Activated CD8-positive, alpha-beta memory T cell treated with anti-CD3 and anti-CD28 coated beads, Interleukin-2, amount 50 U/mL, for 24 hours (primary cell): ENCODE results near the gene CD109.
"Not testable (repeated sequence)": the region's sequence is repeated elsewhere in the genome, so short reads cannot be mapped to it uniquely, and the experiment has no call there.

Source experiments
- DNase-seq: peaks from one replicate; pipeline ENCODE4 v3.0.0-alpha.2; 2020; ENCODE audit errors: extremely low read depth

Gene CD109

DNA sequence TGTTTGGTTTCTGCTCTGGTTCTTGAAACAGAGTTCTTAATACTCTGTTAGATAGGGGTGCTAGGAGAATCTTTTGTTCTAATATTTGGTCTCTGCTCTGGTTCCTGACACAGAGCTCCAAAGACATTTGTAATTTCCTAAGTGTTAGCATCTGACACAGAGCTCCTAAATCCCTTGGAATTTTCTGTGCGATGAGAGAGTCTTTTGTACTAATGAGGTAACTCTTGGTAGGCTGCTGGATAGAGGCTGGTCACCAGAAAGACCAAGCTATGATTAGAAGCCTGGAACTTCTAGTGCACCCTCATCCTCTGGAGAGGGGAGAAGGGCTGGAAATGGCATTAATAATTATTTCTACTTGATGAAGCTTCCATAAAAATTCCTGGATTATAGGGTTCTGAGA lies 7.7 kb upstream of the CD109 start:
- no peak for DNase-seq

DNA sequence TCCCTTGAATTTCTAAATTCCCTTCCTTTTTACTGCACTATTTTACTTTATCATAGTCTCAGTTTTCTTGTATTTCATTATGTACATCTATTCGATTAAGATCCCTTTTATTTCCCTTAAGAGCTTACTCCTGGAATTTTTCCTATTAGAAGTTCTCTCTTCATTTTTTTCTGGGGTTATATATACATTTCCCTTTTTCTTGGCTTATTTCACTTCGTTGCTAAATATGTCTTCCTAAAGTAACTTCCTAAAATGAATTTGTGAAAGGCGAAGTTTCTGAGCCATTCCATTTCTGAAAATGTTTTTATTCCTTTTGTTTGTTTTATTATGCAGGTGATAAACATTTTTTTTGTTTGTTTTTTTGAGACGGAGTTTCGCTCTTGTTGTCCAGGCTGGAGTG lies 5.9 kb upstream of the CD109 start:
- DNase-seq, result no peak

DNA sequence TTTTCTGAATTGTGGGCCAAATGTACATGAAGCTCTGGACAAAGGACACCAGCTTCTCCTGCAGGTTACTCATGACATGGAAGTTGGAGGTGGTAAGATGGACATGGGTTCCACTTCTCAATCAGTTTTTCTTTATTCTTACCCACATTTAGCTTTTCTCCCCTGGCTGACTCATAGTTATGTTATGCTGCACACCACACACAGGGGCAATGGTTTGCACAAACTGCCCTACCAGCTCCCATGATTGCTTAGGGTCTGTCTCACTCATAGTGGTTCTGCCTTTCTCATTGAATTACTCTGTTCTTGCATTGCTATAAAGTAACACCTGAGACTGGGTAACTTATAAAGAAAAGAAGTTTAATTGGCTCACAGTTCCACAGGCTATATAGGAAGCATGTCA lies 4.5 kb upstream of the CD109 start:
- DNase-seq, result no peak

DNA sequence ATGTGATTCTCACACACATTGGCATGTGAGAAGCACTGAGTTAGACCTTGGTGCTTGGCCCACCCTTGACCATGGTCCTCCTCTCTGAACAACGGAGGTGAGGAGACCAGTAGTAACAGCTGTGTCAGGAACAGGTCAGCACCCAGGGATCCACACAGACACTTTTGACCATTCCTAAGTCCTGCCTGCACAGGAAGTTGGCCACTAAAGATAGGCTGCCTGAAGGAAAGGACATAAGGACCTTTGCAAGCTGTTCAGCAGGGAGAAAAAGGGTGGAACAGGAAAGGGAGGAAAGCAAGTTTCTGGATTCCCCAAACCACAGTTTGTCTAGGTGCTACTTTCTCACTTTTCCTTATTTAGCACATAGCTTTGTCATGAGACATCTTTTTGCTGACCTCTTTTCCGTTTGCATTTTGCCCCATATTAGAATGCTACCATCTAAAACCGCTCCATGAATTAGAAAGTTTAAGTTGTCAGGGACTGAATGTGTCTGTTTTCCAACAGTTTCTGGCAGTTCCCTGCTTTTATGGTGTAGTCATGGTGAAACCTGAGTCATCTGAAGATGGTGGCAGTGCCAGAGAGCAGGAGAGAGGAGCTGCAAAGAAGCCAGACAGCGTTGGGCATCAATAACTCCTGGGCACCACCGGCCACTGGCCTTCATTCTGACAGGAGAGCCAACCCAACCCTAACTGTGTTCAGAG lies 1.1 kb upstream of the CD109 start:
- DNase-seq, result no peak

DNA sequence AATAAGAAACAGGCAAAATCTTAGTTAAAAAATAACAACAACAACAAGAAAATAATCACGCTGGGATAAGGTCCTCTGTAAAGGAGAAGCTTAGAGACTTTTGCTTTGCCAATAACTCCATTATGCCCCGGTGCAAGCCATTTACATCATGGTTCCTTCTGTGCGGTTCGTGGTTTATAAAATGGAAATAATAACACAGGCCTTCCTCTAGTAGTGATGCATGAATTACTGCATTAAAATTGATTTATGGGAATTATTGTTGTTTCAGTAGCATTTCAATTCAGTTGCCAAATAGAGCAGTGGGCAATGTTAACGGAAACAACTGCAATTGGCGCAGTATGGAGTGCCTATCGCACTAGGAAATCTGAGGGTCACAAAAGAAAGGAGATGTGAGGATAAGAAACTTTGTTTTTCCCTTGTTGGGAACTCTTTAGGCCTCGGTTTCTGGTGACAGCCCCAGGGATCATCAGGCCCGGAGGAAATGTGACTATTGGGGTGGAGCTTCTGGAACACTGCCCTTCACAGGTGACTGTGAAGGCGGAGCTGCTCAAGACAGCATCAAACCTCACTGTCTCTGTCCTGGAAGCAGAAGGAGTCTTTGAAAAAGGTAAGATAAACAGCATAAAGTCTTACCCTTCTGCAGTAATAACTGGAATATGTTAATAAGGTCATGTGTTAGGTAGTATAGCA lies 1.1 kb downstream of the CD109 start:
- no peak for DNase-seq

DNA sequence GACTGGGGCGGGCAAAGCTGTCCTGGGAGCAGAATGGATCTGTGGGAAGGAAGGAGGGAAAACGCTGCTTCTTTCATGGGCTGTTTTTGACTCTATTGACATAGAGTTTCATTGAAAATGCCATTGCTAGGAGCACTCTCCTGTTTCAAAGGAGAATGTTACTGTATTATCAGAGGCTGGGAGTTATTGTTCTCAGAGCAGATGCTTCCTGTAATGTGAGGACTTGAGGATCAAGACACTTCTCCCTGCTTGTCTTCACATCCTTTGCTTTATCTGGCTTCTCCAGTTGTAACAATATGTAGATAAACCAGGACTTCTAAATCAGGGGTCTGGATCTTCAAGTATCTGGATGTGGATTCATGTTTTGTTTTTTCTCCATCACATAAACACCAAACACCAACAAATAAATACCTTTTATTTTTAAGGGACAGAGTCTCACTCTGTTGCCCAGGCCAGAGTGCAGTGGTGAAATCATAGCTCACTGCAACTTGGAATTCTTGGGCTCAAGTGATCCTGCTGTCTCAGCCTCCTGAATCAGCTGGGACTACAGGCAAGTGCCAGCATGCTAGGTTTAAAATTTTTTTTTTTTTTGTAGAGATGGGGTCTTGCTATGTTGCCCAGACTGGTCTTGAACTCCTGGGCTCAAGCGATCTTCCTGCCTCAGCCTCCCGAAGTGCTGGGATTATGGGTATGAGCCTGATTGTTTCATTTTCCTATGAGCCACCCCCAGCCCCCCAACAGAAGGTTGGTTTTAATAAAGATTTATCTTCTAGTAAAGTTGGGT lies 3.9 kb downstream of the CD109 start:
- DNase-seq, result no peak

DNA sequence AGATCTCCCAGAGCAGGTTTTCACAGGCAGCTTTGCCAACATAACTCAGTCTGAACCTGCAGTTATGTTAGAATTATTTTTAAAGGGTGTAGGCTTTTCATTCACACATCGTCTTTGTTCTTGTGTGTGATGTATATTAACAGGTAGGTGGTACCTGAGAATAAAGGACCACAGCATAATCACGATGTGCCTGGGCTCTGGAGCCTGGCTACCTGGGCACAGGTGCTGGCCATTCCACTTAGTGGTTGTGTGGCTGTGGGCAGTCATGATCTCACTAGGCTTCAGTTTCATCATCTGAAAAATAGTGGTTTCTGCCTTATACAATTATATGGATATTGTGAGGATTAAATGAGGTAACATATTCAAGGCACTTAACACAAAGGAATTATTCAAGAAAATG lies 6.4 kb downstream of the CD109 start:
- no peak for DNase-seq

DNA sequence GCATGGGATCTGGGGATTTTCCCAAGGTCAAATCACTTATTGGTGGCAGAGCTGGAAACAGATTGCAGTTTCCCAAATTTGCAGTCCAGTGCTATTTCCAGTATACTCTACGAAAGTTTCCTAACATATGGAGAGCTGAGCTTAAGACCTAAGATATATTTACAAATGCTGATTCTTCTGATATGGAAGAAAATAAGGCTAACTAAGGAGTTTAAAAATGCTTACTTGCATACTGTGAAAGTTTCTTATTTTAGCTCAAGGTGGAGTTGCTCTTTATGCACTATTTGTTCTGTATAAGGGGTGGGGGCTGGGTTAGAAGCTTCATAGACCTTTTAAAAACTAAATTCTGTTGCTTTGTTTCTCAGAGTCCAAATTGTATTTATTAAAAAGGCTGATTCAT lies 7.5 kb downstream of the CD109 start:
- DNase-seq, result no peak

DNA sequence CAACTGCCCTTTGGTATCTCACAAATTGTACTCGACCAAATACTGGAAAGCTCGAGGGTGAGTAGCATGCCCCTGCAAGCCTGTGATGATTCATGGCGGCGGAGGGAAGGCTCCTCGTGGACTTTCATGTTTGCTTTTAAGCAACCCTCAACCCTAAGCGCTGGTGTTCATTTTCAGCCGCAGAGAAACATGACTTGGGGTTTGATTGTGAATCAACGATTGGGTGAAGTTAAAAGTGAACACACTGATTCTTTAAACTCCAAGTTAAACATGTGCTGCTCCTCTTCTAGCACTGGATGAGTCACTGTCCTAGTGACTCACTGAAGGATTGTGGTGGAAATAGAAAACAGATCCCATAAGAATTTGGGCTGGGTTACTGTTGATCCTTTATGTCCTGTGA lies 8.3 kb downstream of the CD109 start:
- DNase-seq, result no peak

DNA sequence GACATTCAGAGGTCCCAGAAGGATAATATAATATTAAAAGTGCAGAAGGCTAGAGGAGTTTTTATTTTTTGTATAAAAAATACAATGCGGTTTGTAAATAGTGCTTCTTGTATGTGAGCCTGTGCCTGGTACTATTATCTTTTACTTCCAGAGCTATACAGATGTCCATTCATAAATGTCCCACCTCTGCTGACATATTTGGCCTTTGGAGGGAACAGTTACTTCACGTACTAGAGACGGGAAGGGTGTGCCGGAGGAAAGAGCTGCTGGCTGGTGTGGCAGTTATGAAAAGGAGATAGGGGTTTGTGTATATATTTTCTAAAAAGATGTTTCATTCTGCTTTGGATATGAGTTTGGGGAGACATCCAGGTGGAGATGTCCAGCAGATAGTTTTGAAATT lies 8.8 kb downstream of the CD109 start:
- no peak for DNase-seq

DNA sequence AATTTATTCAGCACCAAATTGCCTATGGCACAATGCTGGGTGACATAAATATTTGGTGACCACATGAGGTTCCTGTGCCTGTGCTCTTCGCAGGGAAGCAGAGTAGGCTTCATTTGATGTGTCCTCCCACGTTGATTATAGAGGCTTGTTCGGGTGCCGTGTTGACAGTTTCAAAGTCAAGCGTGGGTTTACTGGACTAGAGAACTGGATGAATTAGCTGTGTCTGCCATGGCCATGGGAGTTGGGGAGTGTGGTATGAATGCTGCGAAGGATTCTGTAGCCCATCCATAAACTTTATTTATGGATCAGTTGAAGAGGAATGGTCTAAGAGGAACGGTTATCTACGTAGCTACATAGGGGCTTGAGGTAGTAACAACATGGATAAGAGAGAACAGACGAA lies 11.0 kb downstream of the CD109 start:
- no peak for DNase-seq

DNA sequence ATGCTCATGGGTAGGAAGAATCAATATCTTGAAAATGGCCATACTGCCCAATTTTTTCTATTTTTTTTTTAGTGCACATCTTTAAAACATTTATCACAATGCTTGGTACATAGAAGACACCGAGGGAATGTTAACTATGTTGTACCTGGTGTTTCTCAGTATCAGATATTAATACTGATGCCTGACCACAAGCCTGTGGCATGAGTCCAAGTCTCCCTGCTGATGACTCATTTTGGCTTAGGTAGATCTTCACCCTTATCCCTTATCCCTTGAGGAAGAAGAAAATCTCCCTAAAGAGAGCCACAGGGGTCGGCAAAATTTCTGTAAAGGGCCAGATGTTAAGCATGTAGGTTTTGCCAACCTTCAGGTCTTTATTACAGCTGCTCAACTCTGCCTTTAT lies 14.5 kb downstream of the CD109 start:
- DNase-seq, result no peak

DNA sequence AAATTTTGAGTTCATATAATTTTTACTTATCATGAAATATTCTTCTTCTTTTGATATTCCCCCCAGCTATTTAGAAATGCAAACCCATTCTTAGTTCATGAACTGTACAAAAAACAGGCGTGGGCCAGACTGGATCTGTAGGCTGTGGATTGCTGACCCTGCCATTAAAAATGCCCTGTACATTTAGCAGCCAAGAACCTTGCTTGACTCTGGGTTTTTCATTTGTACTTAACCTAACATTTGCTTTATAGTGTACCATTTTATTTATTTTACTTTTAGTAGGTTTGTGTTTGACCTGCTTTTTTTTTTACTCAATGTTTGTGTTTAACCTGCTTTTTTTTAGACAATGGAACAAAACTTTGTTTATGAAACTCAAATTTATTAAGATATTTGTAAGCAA lies 14.9 kb downstream of the CD109 start:
- no peak for DNase-seq

DNA sequence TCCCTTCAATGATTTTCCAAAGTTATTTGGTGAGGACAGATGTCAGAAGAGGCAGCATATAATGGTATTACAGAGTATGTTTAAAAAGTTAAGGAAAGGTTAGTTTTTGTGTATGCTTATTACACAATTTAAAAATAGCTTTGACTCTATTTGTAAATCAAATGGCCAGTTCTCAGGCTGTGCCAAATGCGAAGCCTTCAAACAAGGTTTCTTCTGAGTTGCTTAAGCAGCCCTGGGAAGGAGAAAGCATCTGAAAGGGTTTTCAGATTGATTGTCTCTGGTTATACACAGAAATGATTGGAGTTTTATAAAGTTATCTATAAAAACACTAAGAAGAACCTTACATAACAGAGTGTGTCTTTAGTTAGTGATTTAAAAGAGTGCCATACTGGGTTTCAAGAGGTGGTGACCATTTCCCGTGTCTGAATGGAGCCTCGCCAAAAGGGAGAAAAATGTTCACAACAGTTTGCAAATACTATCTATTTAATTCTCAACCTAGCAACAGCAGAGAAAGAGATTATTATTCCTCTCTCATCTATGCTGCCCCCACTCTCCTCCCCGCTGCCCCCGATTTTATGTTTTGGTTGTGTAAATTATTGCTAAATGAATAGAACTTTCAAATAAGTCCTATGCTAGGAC lies 16.7 kb downstream of the CD109 start:
- DNase-seq, result no peak

DNA sequence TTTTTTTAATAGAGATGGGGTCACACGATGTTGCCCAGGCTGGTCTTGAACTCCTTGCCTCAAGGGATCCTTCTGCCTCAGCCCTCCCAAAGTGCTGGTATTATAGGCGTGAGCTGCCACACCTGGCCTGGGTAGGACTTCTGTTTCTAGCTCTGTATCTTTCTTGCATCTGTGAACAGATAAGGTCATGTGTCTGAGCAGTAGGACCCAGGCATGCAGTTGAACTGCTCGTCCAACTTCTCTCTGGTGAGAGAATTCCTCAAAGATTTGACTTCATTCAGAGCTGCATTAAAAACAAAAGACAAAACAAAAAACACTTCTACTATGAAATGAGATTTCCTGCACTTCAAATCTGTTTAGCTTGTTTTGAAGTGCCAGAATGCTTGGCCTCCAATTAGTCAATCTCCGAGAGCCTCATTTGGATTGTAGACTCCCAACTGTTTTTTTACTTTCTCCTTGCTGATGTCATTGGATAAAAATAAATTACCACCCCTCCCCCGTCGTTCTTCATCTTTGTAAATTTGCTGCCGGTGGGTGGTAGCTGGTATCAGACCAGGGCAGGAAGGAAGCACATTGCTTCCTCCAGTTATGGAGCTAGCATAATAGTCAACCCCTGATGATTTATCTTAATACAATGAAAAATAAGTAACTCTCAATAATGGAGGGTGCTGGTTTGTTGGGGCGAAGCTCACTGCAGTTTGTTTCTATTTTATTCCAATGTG lies 17.6 kb downstream of the CD109 start:
- DNase-seq, result no peak

DNA sequence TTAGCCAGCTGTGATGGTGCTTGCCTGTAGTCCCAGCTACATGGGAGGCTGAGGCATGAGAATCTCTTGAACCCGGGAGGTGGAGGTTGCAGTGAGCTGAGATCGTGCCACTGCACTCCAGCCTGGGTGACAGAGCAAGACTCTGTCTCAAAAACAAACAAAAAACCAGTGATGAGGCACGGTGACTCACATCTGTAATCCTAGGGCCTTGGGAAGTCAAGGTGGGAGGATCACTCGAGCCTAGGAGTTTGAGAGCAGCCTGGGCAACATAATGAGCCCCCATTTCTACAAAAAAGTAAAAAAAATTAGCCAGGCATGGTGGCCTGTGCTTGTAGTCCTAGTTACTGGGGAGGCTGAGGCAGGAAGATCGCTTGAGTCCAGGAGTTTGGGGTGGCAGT lies 19.1 kb downstream of the CD109 start:
- DNase-seq, result not testable (repeated sequence)

DNA sequence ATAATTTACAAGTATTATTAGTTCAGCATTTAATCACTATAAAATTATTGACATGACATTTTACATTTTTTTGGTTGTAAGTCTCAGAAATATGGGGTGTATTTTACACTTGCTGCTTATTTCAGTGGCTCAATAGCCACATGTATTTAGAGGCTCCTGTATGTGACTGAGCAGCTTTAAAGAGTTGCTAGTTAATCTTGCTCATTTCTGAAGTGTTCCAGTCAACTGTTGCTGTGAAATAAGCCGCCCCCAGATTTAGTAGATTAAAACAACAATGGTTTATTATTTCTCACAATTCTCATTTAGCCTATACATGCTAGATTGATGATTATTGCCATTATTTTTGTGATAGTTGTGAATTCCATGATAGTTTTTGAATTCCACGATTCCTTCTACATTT lies 23.0 kb downstream of the CD109 start:
- no peak for DNase-seq

DNA sequence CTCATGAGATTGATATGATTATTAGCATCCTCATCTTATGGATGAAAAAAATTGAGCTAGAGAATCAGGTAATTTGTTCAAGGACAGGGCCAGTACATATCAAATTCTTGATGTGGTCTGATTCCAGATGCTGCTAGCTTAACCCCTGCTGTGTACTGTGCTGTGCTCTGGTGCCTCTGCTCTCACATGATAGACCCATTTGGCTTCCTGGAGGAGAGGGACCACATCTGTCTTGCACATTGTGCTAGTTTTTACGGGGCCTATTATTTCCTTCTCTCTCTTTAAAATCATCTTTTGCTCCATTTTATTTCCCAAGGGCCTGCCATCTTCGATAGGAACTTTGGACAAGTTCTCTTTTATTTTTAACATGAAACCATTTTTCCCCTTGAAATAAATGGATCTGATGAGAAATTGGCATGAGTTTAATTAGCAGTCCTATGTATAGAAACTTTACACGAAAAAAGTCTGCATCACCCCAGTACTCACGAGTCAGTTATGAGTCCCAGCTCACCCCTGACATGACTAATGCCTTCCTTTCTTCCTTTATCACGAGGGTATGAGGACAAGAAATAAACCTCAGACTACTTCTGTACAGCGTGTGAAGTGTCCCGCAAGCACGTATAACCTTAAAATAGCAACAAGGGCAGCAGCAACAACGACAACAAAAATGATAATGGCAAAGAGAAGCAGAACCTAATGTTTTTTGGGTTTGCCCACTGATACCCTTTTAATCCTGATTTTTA lies 26.5 kb downstream of the CD109 start:
- no peak for DNase-seq

DNA sequence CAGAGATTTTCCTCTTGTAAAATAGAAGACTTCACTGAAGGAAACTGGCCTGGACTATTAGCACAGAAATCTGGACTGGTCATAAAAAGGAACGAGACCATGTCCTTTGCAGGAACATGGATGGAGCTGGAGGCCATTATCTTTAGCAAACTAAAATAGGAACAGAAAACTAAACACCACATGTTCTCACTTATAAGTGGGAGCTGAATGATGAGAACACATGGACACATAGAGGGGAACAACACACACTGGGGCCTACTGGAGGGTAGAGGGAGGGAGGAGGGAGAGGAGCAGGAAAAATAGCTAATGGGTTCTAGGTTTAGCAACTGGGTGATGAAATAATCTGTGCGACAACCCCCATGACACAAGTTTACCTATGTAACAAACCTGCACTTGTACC lies 27.5 kb downstream of the CD109 start:
- DNase-seq, result not testable (repeated sequence)

DNA sequence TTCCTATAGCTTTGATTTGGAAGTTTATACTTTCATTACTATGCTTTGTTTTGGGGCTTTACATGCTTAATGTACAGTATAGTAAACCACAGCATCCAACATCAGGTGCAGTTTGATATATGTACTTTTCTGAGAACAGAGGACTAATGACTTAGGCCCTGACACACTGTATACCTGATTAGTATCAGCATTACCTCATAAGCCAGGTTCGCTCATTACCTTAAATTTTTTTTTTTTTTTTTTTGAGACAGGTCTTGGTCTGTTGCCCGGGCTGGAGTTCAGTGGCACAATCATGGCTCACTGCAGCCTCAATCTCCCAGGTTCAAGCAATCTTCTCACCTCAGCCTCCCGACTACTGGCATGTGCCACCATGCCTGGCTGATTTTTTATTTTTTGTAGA lies 28.4 kb downstream of the CD109 start:
- no peak for DNase-seq

DNA sequence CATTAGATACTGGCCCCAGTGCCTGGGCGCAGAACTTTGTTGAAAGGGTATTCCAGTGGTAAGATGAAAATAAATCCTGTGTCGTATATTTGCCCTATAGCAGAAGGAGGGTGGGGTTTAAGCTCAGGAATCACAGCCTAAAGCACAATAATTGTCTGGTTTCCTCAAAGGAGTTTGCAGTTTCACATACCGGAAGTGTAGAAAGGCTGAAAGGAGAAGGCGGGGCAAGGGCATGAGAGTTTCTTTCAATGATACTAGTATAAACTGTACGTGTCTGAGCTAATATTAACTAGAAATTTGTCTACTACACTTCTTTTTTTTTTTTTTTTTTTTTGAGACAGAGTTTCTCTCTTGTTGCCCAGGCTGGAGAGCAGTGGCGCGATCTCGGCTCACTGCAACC lies 29.2 kb downstream of the CD109 start:
- not testable (repeated sequence) for DNase-seq
